ENCODE measurements around the gene COL18A1. TPM values are rescaled to one million over a fixed set of nuclear protein-coding genes. Genes with fewer than 3 reads are reported as not detected.
A peak's percentile ranks its signal among the peaks of the same experiment; 100 is the strongest.

COL18A1 gene
- total and polyA plus RNA-seq, 9 of the 15 experiments (the other 6 are each of a cell fraction or from before 2014, with no cell fraction given) = 0.14 to 16.4 (median 2.0) TPM

- TF ChIP-seq, protein P1, sequence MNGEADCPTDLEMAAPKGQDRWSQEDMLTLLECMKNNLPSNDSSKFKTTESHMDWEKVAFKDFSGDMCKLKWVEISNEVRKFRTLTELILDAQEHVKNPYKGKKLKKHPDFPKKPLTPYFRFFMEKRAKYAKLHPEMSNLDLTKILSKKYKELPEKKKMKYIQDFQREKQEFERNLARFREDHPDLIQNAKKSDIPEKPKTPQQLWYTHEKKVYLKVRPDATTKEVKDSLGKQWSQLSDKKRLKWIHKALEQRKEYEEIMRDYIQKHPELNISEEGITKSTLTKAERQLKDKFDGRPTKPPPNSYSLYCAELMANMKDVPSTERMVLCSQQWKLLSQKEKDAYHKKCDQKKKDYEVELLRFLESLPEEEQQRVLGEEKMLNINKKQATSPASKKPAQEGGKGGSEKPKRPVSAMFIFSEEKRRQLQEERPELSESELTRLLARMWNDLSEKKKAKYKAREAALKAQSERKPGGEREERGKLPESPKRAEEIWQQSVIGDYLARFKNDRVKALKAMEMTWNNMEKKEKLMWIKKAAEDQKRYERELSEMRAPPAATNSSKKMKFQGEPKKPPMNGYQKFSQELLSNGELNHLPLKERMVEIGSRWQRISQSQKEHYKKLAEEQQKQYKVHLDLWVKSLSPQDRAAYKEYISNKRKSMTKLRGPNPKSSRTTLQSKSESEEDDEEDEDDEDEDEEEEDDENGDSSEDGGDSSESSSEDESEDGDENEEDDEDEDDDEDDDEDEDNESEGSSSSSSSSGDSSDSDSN (IDR thresholded peaks at IDR 0.05; ENCODE audit: borderline replicate concordance in 1 of 2, low read depth in 2 of 2, low read length in 2 of 2) = peak; percentile 61 to 80; a peak in 3 of 4 replicates
- TF ChIP-seq NFE2L1 (tag; IDR thresholded peaks at IDR 0.05; ENCODE audit: borderline replicate concordance, low read depth) (no peak), ZNF778 (CRISPR knock-in tag; IDR thresholded peaks at IDR 0.05) (no peak), ATF4 (CRISPR knock-in tag; IDR thresholded peaks at IDR 0.05) (no peak), C11orf30 (IDR thresholded peaks at IDR 0.05; ENCODE audit: low read depth) (no peak; the same call in 1 of the 2 replicates), FOXK1 (CRISPR knock-in tag; IDR thresholded peaks at IDR 0.05; ENCODE audit: borderline replicate concordance) (no peak), BRF1 (IDR thresholded peaks at IDR 0.05; ENCODE audit: borderline replicate concordance, extremely low read depth, insufficient read length) (no peak), MAFG (tag; conservative IDR thresholded peaks at IDR 0.05) (no peak), ZNF143 (CRISPR knock-in tag; IDR thresholded peaks at IDR 0.05) (no peak), IRF1 (CRISPR knock-in tag; IDR thresholded peaks at IDR 0.05; ENCODE audit: borderline replicate concordance) (no peak), NRF1 (conservative IDR thresholded peaks at IDR 0.05 in 1 of 2, IDR thresholded peaks at IDR 0.05 in 1 of 2) (peak; percentile 87 to 89), CEBPZ (IDR thresholded peaks at IDR 0.05; ENCODE audit: borderline replicate concordance, low read depth, low read length) (no peak), MEF2A (IDR thresholded peaks at IDR 0.05; ENCODE audit: control insufficient read depth, low read depth, low read length) (no peak), CBX3 (IDR thresholded peaks at IDR 0.05; ENCODE audit: borderline replicate concordance in 1 of 2, low read length in 2 of 2) (no peak), ZKSCAN8 (CRISPR knock-in tag; IDR thresholded peaks at IDR 0.05) (no peak), NR3C1 (CRISPR knock-in tag; IDR thresholded peaks at IDR 0.05) (no peak), U2AF1 (optimal IDR thresholded peaks at IDR 0.05; ENCODE audit: low read depth, low read length) (no peak), PRMT5 (CRISPR knock-in tag; IDR thresholded peaks at IDR 0.05) (no peak)
- TF ChIP-seq, protein P2, sequence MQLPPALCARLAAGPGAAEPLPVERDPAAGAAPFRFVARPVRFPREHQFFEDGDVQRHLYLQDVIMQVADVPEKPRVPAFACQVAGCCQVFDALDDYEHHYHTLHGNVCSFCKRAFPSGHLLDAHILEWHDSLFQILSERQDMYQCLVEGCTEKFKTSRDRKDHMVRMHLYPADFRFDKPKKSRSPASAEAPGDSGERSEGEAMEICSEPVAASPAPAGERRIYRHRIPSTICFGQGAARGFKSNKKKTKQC (CRISPR knock-in tag; IDR thresholded peaks at IDR 0.05) = peak; percentile 92
Measured at GRCh38 chr21:45555557-45556301, 150.8 kb downstream of the COL18A1 start (continued).
